ENCODE data around the gene SPATA12. TPM values are rescaled to one million over a fixed set of nuclear protein-coding genes. Genes with fewer than 3 reads are reported as not detected.

The SPATA12 gene
- total RNA-seq, 1 experiment from 2014 or later: 0.22 TPM

- WGBS (ENCODE audit: extremely low coverage, insufficient read length, low lambda C conversion rate): no CpG with 5 or more reads among the region's 1 CpG
- Mint-ChIP-seq H3K27ac (no peak overlapping the region), H3K4me1 (peaks cover 7 to 13% of the 10 kb centered on the region in 2 experiments), H3K36me3 (ENCODE audit: insufficient read depth in 1 of 3, low read depth in 3 of 3) (no peaks in the 10 kb centered on the region), H3K9me3 (no peaks in the 10 kb centered on the region), H3K4me3 (no peak overlapping the region; a peak in 1 of 5 replicates), H3K27me3 (ENCODE audit: low read depth) (no peaks in the 10 kb centered on the region)
- H2BK120ac ChIP-seq (ENCODE audit: low read depth, low read length, poor library complexity, severe bottlenecking): no peak overlapping the region
- no peak overlapping the region for H2BK20ac ChIP-seq (ENCODE audit: low read depth, low read length, poor library complexity, severe bottlenecking)
- no peak overlapping the region for H3T11ph ChIP-seq (ENCODE audit: low read length)
- H3K23me2 ChIP-seq (ENCODE audit: insufficient read length, low read depth, low read length, poor library complexity, severe bottlenecking): no peaks in the 10 kb centered on the region
- no peak overlapping the region for H3K18ac ChIP-seq (ENCODE audit: insufficient read length, low read depth, low read length)
- no peak overlapping the region for H3K4me2 ChIP-seq (ENCODE audit: insufficient read depth, insufficient read length, low read length)
- H2AK5ac ChIP-seq (ENCODE audit: insufficient read length, low read length): no peak overlapping the region
- H3K4ac ChIP-seq (ENCODE audit: low read depth, low read length): no peak overlapping the region
- no peak overlapping the region for H4K8ac ChIP-seq (replicated peaks; ENCODE audit: insufficient read length, low read depth, low read length)
- TF ChIP-seq, protein P1, sequence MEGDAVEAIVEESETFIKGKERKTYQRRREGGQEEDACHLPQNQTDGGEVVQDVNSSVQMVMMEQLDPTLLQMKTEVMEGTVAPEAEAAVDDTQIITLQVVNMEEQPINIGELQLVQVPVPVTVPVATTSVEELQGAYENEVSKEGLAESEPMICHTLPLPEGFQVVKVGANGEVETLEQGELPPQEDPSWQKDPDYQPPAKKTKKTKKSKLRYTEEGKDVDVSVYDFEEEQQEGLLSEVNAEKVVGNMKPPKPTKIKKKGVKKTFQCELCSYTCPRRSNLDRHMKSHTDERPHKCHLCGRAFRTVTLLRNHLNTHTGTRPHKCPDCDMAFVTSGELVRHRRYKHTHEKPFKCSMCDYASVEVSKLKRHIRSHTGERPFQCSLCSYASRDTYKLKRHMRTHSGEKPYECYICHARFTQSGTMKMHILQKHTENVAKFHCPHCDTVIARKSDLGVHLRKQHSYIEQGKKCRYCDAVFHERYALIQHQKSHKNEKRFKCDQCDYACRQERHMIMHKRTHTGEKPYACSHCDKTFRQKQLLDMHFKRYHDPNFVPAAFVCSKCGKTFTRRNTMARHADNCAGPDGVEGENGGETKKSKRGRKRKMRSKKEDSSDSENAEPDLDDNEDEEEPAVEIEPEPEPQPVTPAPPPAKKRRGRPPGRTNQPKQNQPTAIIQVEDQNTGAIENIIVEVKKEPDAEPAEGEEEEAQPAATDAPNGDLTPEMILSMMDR (conservative IDR thresholded peaks at IDR 0.05): no peak
- no peaks in the 10 kb centered on the region for H3K79me2 ChIP-seq (ENCODE audit: insufficient read depth, low read length)
- no peak overlapping the region for H3K14ac ChIP-seq (ENCODE audit: insufficient read depth, low read length)
- no peak overlapping the region for H2BK5ac ChIP-seq (ENCODE audit: insufficient read length, low read length)
- H2AFZ ChIP-seq (ENCODE audit: low read length): no peak overlapping the region
- DNase-seq: no peak
- no peak overlapping the region for H2BK15ac ChIP-seq (ENCODE audit: low read depth, low read length)
- no peak overlapping the region for H4K91ac ChIP-seq (ENCODE audit: insufficient read length, low read depth, low read length)
- H3K27ac ChIP-seq (ENCODE audit: insufficient read length, low read depth, low read length): no peak overlapping the region
- no peaks in the 10 kb centered on the region for H3K9me3 ChIP-seq (ENCODE audit: control insufficient read depth, low read depth, low read length)
- H3K27me3 ChIP-seq (ENCODE audit: insufficient read depth, low read length): no peaks in the 10 kb centered on the region
- no peak overlapping the region for H4K5ac ChIP-seq (ENCODE audit: insufficient read length, low read depth, low read length)
- H3K56ac ChIP-seq (ENCODE audit: insufficient read length, low read depth, low read length): no peak overlapping the region
- H3K9ac ChIP-seq (ENCODE audit: extremely low read depth, insufficient read length, low read length): no peak overlapping the region
- no peaks in the 10 kb centered on the region for H4K20me1 ChIP-seq (ENCODE audit: control insufficient read depth, insufficient read depth, insufficient read length)
- H3K4me1 ChIP-seq (ENCODE audit: insufficient read depth, low read length): peaks cover 4% of the 10 kb centered on the region; the same call in 1 of the 2 replicates
- H3K23ac ChIP-seq (ENCODE audit: insufficient read length, low read depth, low read length): no peak overlapping the region
- H2BK12ac ChIP-seq (ENCODE audit: insufficient read length, low read depth, low read length): no peak overlapping the region
- H3K79me1 ChIP-seq (ENCODE audit: insufficient read depth, low read depth, low read length, poor library complexity, severe bottlenecking): no peaks in the 10 kb centered on the region
Observed at GRCh38 chr3:57043518-57043917, 16.9 kb upstream of the SPATA12 start.
